Esophagus squamous epithelium (tissue), 5 donors: Measurements from ENCODE around the gene TANGO6. TPM values are rescaled to one million over a fixed set of nuclear protein-coding genes. Genes with fewer than 3 reads are reported as not detected.

Experiments used
- DNase-seq: peaks from one replicate; lab custom pipeline; 2025; lab: John Stamatoyannopoulos, UW
- H3K27ac ChIP-seq, 4 donors: fragments of 200-600 bp; sonication (generic); one replicate each; pipeline ENCODE4 v1.5.1; 2016 to 2019; ENCODE audit warnings: mild to moderate bottlenecking in 1 of 4
- H3K27me3 ChIP-seq, 4 donors: fragments of 200-600 bp; sonication (generic); 1 replicate in 3 of 4; 2 replicates in 1 of 4; pipeline versions ENCODE4 v1.5.1 to v1.6.0; 2017 to 2021; ENCODE audit warnings: antibody characterized with exemption in 1 of 4
- H3K36me3 ChIP-seq, 3 donors: fragments of 200-600 bp; sonication (generic); one replicate each; pipeline ENCODE4 v1.5.1; 2016 to 2019
- H3K4me1 ChIP-seq, 3 donors: fragments of 200-600 bp; sonication (generic); one replicate each; pipeline ENCODE4 v1.5.1; 2017 to 2019
- H3K4me3 ChIP-seq, 4 donors: fragments of 200-600 bp; sonication (generic); 1 replicate in 3 of 4; 2 replicates in 1 of 4; pipeline ENCODE4 v1.5.1; 2016 to 2019; ENCODE audit warnings: mild to moderate bottlenecking in 2 of 4, moderate library complexity in 1 of 4
- H3K9me3 ChIP-seq, 3 donors: fragments of 200-600 bp; sonication (generic); one replicate each; pipeline ENCODE4 v1.5.1; 2016 to 2019
- CTCF ChIP-seq, 6 experiments: fragments of 450-650 bp in 4 of 6; fragments of 200-600 bp in 2 of 6; sonication (generic) in 2 of 6; IDR thresholded peaks; one replicate each; pipeline ENCODE4 v1.5.1; 2016 to 2019; ENCODE audit warnings: antibody characterized with exemption in 6 of 6, mild to moderate bottlenecking in 4 of 6, moderate library complexity in 4 of 6
- POLR2A ChIP-seq, 4 donors: fragments of 450-650 bp; IDR thresholded peaks; one replicate each; pipeline ENCODE4 v1.6.1; 2017; ENCODE audit warnings: antibody characterized with exemption in 4 of 4, mild to moderate bottlenecking in 4 of 4, moderate library complexity in 3 of 4
- WGBS, 2 donors: methylation state at CpG; one replicate each; pipeline ENCODE4 v1.1.5; 2018; 5-methylcytosine and 5-hydroxymethylcytosine counted together
- intact Hi-C: fragments of 100-400 bp; cut with DNase I; formaldehyde crosslinking; loops from one replicate; pipeline ENCODE4 v1.15.0; 2022
- total RNA-seq, 4 donors: library from RNA; depleted of rRNA; stranded (reverse); fragments of >200 nt; gene quantifications; one replicate each; pipeline ENCODE4 v1.1.0, GENCODE V29; 2016
- donor health status: DM: yes; HTN: yes; CAD: no.

The TANGO6 gene
- total RNA-seq, 4 donors from 2014 or later = 5.5 to 15.8 (median 10.1) TPM

- Histone ChIP-seq H3K9me3 (no peaks in the 10 kb centered on the region), H3K36me3 (no peaks in the 10 kb centered on the region), H3K4me3 (no peak overlapping the region), H3K27me3 (no peaks in the 10 kb centered on the region), H3K27ac (no peak overlapping the region), H3K4me1 (peaks cover 0 to 14% (median 3%) of the 10 kb centered on the region in 3 donors)
- intact Hi-C loops = no loop called here
- TF ChIP-seq POLR2A (IDR thresholded peaks at IDR 0.05) (no peak), CTCF (IDR thresholded peaks at IDR 0.05) (no peak)
- no peak for DNase-seq
Observed at GRCh38 chr16:69014811-69015210, 171.5 kb downstream of the TANGO6 start.

GRCh38 chr16:69017036-69017783, 173.9 kb downstream of the TANGO6 start:
- Histone ChIP-seq H3K36me3 (no peaks in the 10 kb centered on the region), H3K27ac (peak overlapping the region; percentile 14 to 68 (median 52)), H3K4me1 (peaks cover 0 to 14% (median 3%) of the 10 kb centered on the region in 3 donors), H3K4me3 (no peak overlapping the region), H3K27me3 (no peaks in the 10 kb centered on the region), H3K9me3 (no peaks in the 10 kb centered on the region)
- WGBS, 2 donors = 41 to 59% methylated on average over 2 of the region's 2 CpGs
- intact Hi-C loops = no loop called here
- no peak for TF ChIP-seq POLR2A (IDR thresholded peaks at IDR 0.05)
- TF ChIP-seq CTCF (IDR thresholded peaks at IDR 0.05) = no peak
- DNase-seq = no peak

- no peak overlapping the region for H3K4me3 ChIP-seq
- peaks cover 0 to 22% (median 0%) of the 10 kb centered on the region in 3 donors for H3K36me3 ChIP-seq
- H3K27me3 ChIP-seq = no peaks in the 10 kb centered on the region
- no peaks in the 10 kb centered on the region for H3K9me3 ChIP-seq
- no peak for DNase-seq
- peaks cover 0 to 14% (median 3%) of the 10 kb centered on the region in 3 donors for H3K4me1 ChIP-seq
- no peak for TF ChIP-seq CTCF (IDR thresholded peaks at IDR 0.05)
- no peak for TF ChIP-seq POLR2A (IDR thresholded peaks at IDR 0.05)
- intact Hi-C loops = no loop called here
- no peak overlapping the region for H3K27ac ChIP-seq
- WGBS, 2 donors = 94 to 100% methylated on average over 1 of the region's 1 CpG
Observed at GRCh38 chr16:69019811-69020210, 176.5 kb downstream of the TANGO6 start.

GRCh38 chr16:69029121-69029520, 185.8 kb downstream of the TANGO6 start:
- Histone ChIP-seq H3K4me1 (peaks cover 0 to 6% (median 0%) of the 10 kb centered on the region in 3 donors), H3K27me3 (no peaks in the 10 kb centered on the region), H3K27ac (no peak overlapping the region), H3K4me3 (no peak overlapping the region), H3K9me3 (no peaks in the 10 kb centered on the region), H3K36me3 (peaks cover 0 to 20% (median 0%) of the 10 kb centered on the region in 3 donors)
- WGBS, 2 donors = 89 to 98% methylated on average over 2 of the region's 2 CpGs
- TF ChIP-seq POLR2A (IDR thresholded peaks at IDR 0.05) (no peak), CTCF (IDR thresholded peaks at IDR 0.05) (no peak)
- no peak for DNase-seq
- intact Hi-C loops = no loop called here

- Histone ChIP-seq H3K27me3 (no peaks in the 10 kb centered on the region), H3K4me1 (peaks cover 0 to 16% (median 4%) of the 10 kb centered on the region in 3 donors), H3K36me3 (no peaks in the 10 kb centered on the region), H3K27ac (no peak overlapping the region), H3K9me3 (no peaks in the 10 kb centered on the region), H3K4me3 (no peak overlapping the region)
- TF ChIP-seq POLR2A (IDR thresholded peaks at IDR 0.05) (no peak), CTCF (IDR thresholded peaks at IDR 0.05) (no peak)
- intact Hi-C loops = no loop called here
- WGBS, 2 donors = 88% methylated on average over 6 to 7 of the region's 8 CpGs
- no peak for DNase-seq
Observed at GRCh38 chr16:69031877-69032301, 188.6 kb downstream of the TANGO6 start.
